GM23248 (cell line): Measurements from ENCODE around the gene TLE3. TPM values are rescaled to one million over a fixed set of nuclear protein-coding genes. Genes with fewer than 3 reads are reported as not detected.

Experiments used
- DNase-seq: peaks from one replicate; pipeline ENCODE4 v3.0.0-alpha.2; 2015
- H2AFZ ChIP-seq: fragments of 200-600 bp; sonication (generic); 2 replicates; pipeline ENCODE4 v1.6.1; 2016; ENCODE audit warnings: antibody characterized with exemption
- H3F3A ChIP-seq: fragments of 200-600 bp; sonication (generic); 2 replicates; pipeline ENCODE4 v1.6.1; 2016; ENCODE audit warnings: mild to moderate bottlenecking, antibody characterized with exemption, mixed run types; ENCODE audit not compliant: insufficient read depth
- H3K27ac ChIP-seq: fragments of 200-600 bp; sonication (generic); 2 replicates; pipeline ENCODE4 v1.5.1; 2016; ENCODE audit warnings: mild to moderate bottlenecking
- H3K27me3 ChIP-seq: fragments of 200-600 bp; sonication (generic); replicated peaks from 2 replicates; pipeline ENCODE4 v1.6.1; 2016; ENCODE audit warnings: mild to moderate bottlenecking; ENCODE audit not compliant: insufficient read depth
- H3K36me3 ChIP-seq: fragments of 200-600 bp; sonication (generic); 2 replicates; pipeline ENCODE4 v1.6.1; 2016; ENCODE audit warnings: low read depth, mild to moderate bottlenecking
- H3K4me1 ChIP-seq: fragments of 200-600 bp; sonication (generic); 2 replicates; pipeline ENCODE4 v1.6.1; 2016; ENCODE audit warnings: mild to moderate bottlenecking; ENCODE audit not compliant: insufficient read depth
- H3K4me2 ChIP-seq: fragments of 200-600 bp; sonication (generic); one replicate; pipeline ENCODE4 v1.6.1; 2016; ENCODE audit warnings: mild to moderate bottlenecking; ENCODE audit not compliant: unreplicated experiment
- H3K4me3 ChIP-seq: fragments of 200-600 bp; sonication (generic); 2 replicates; pipeline ENCODE4 v1.5.1; 2016; ENCODE audit warnings: mild to moderate bottlenecking
- H3K79me2 ChIP-seq: fragments of 200-600 bp; sonication (generic); 2 replicates; pipeline ENCODE4 v1.6.1; 2016; ENCODE audit warnings: mild to moderate bottlenecking; ENCODE audit not compliant: insufficient read depth
- H3K9ac ChIP-seq: fragments of 200-600 bp; sonication (generic); 2 replicates; pipeline ENCODE4 v1.6.1; 2016; ENCODE audit warnings: mild to moderate bottlenecking
- H3K9me2 ChIP-seq: fragments of 200-600 bp; sonication (generic); 2 replicates; pipeline ENCODE4 v1.6.1; 2016; ENCODE audit warnings: mixed run types, mild to moderate bottlenecking, moderate library complexity; ENCODE audit not compliant: insufficient read depth
- H3K9me3 ChIP-seq: fragments of 200-600 bp; sonication (generic); one replicate; pipeline ENCODE4 v1.6.1; 2017; ENCODE audit warnings: low read depth
- H4K20me1 ChIP-seq: fragments of 200-600 bp; sonication (generic); 2 replicates; pipeline ENCODE4 v1.6.0; 2016; ENCODE audit not compliant: insufficient read depth
- EZH2 ChIP-seq: fragments of 200-600 bp; sonication (generic); IDR thresholded peaks from 2 replicates; pipeline ENCODE4 v1.6.1; 2018; ENCODE audit warnings: antibody characterized with exemption, mild to moderate bottlenecking; ENCODE audit not compliant: insufficient read depth, poor library complexity, severe bottlenecking
- EZH2phosphoT487 ChIP-seq: fragments of 200-600 bp; sonication (generic); IDR thresholded peaks from 2 replicates; pipeline ENCODE4 v1.6.1; 2018; ENCODE audit warnings: antibody characterized with exemption, moderate library complexity, mild to moderate bottlenecking, low read depth; ENCODE audit not compliant: insufficient read depth
- WGBS, 2 experiments: methylation state at CpG; one replicate each; pipeline ENCODE4 v1.1.6; 2015 to 2017; ENCODE audit warnings: low lambda C conversion rate in 2 of 2, low coverage in 1 of 2; ENCODE audit errors: missing lambda C conversion rate in 2 of 2; 5-methylcytosine and 5-hydroxymethylcytosine counted together
- in situ Hi-C: fragments of 300-500 bp; cut with MboI; formaldehyde crosslinking; loops from 2 replicates; pipeline ENCODE4 v1.15.0; 2020
- polyA plus RNA-seq: library from polyadenylated mRNA; unstranded; fragments of >200 nt; fragmentation: Nextera tagmentation; extraction: Ambion mirVana; gene quantifications from 2 replicates; pipeline ENCODE4 v1.2.1, GENCODE V29; 2016
- total RNA-seq: library from RNA; depleted of rRNA; stranded (reverse); fragments of >200 nt; shearing (Covaris generic); gene quantifications from 2 replicates; pipeline ENCODE4 v1.2.3, GENCODE V29; 2014

TLE3 gene
- total and polyA plus RNA-seq, 2 experiments from 2014 or later = 11.7 to 37.6 TPM

- H3K79me2 ChIP-seq = no peaks in the 10 kb centered on the region
- no peaks in the 10 kb centered on the region for H3K36me3 ChIP-seq
- H3K9ac ChIP-seq = no peak overlapping the region
- in situ Hi-C loops = no loop called here
- H3K27ac ChIP-seq = no peak overlapping the region
- no peaks in the 10 kb centered on the region for H4K20me1 ChIP-seq
- H3K27me3 ChIP-seq = no peaks in the 10 kb centered on the region
- no peaks in the 10 kb centered on the region for H3F3A ChIP-seq
- no peak overlapping the region for H3K4me3 ChIP-seq
- no peak for TF ChIP-seq EZH2phosphoT487
- no peak for TF ChIP-seq EZH2
- 84 to 93% methylated on average over 7 of the region's 7 CpGs for WGBS, 2 experiments
- DNase-seq = no peak
- H3K9me3 ChIP-seq = no peaks in the 10 kb centered on the region
- no peak overlapping the region for H3K4me2 ChIP-seq
- H3K9me2 ChIP-seq = no peaks in the 10 kb centered on the region
- peaks cover 9% of the 10 kb centered on the region for H3K4me1 ChIP-seq
- H2AFZ ChIP-seq = no peak overlapping the region
Measured at GRCh38 chr15:70103880-70104626, 6.3 kb upstream of the TLE3 start.

- H3K9me3 ChIP-seq = no peaks in the 10 kb centered on the region
Measured at GRCh38 chr15:70102827-70103226, 5.1 kb upstream of the TLE3 start.

GRCh38 chr15:70101459-70102113 is 3.9 kb upstream of the TLE3 start:
- Histone ChIP-seq H3K4me1 (peaks cover 15% of the 10 kb centered on the region), H3K9me2 (no peaks in the 10 kb centered on the region), H3K27me3 (no peaks in the 10 kb centered on the region), H3K4me3 (no peak overlapping the region), H3K27ac (no peak overlapping the region), H3K4me2 (peak overlapping the region; percentile 8), H3K9ac (no peak overlapping the region), H3K36me3 (no peaks in the 10 kb centered on the region), H3K79me2 (peaks cover 10% of the 10 kb centered on the region), H2AFZ (no peak overlapping the region), H3K9me3 (no peaks in the 10 kb centered on the region), H3F3A (peaks cover 6% of the 10 kb centered on the region; the same call in 1 of the 2 replicates), H4K20me1 (no peaks in the 10 kb centered on the region)
- 6% methylated on average over 12 of the region's 12 CpGs for WGBS, 2 experiments
- peak; percentile 80 for DNase-seq
- in situ Hi-C loops = no loop called here
- no peak for TF ChIP-seq EZH2
- no peak for TF ChIP-seq EZH2phosphoT487

More at GRCh38 chr15:70102827-70103226, 5.1 kb upstream of the TLE3 start:
- Histone ChIP-seq H4K20me1 (no peaks in the 10 kb centered on the region), H3K9me2 (no peaks in the 10 kb centered on the region), H3K27me3 (no peaks in the 10 kb centered on the region), H3K27ac (no peak overlapping the region), H3K79me2 (no peaks in the 10 kb centered on the region), H2AFZ (no peak overlapping the region), H3K4me2 (no peak overlapping the region), H3F3A (peaks cover 6% of the 10 kb centered on the region; the same call in 1 of the 2 replicates), H3K4me1 (peaks cover 15% of the 10 kb centered on the region), H3K36me3 (no peaks in the 10 kb centered on the region), H3K9ac (no peak overlapping the region), H3K4me3 (no peak overlapping the region)
- 88 to 90% methylated on average over 3 of the region's 3 CpGs for WGBS, 2 experiments
- DNase-seq = no peak
- no peak for TF ChIP-seq EZH2
- TF ChIP-seq EZH2phosphoT487 = no peak
- in situ Hi-C loops = no loop called here

- H3F3A ChIP-seq = peaks cover 6% of the 10 kb centered on the region; the same call in 1 of the 2 replicates
- no peak for TF ChIP-seq EZH2
- WGBS, 2 experiments = 21% methylated on average over 52 to 54 of the region's 54 CpGs
Measured at GRCh38 chr15:70100474-70101341, 3.0 kb upstream of the TLE3 start.

More at GRCh38 chr15:70100474-70101341, 3.0 kb upstream of the TLE3 start:
- peak overlapping the region; percentile 69 for H3K4me2 ChIP-seq
- H2AFZ ChIP-seq = peak overlapping the region; percentile 13; the same call in 1 of the 2 replicates
- H3K9me3 ChIP-seq = no peaks in the 10 kb centered on the region
- peak; percentile 67 for DNase-seq
- in situ Hi-C loops = no loop called here
- H3K9ac ChIP-seq = peak overlapping the region; percentile 2; the same call in 1 of the 2 replicates
- H3K4me3 ChIP-seq = peak overlapping the region; percentile 51
- peaks cover 15% of the 10 kb centered on the region for H3K4me1 ChIP-seq
- no peaks in the 10 kb centered on the region for H3K36me3 ChIP-seq
- no peaks in the 10 kb centered on the region for H3K9me2 ChIP-seq
- no peaks in the 10 kb centered on the region for H4K20me1 ChIP-seq
- H3K79me2 ChIP-seq = peaks cover 19% of the 10 kb centered on the region
- no peaks in the 10 kb centered on the region for H3K27me3 ChIP-seq
- no peak overlapping the region for H3K27ac ChIP-seq
